Measurements from ENCODE around the gene STX16.

The STX16 gene

DNA sequence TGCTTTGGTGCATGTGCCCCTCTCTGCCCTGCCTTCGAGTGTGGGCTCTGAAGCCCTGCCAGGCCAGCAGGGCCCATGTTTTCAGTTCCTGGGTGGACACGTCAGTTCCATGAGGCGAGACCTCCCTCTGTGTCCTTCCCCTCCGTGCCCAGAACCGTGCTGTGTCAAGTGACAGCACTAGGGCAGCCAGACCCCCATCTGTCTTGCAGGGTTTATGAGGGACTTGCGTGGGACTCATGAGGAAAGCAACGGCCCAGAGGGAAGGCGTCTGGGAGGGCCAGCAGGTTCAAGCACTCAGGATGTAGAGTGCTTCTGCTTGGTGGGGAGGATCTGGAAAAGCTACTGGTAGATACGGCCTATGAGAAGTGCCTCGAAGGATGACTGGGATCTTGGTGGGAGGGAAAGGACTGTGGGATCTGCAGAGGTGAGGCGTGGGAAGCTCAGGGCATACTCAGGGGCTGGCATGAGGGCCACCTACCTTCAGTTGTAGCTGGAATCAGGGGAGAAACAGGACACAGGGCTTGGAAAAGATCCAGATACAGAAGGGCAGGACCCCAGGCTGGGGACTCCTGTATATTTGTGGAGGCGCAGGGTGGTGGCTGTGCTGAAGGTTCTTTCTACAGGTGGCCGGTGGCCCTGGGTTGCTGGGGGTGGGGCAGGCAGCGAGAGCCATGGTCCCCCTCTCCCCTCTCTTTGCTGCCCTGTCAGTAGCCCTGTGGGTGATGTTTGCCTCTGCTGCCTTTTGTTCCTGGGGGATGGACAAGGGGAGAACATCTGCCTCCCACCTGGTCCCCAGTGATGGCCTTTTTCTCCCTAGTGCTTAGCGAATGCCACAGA lies 47.0 kb downstream of the STX16 start:
- TF ChIP-seq FOXP2 (optimal IDR thresholded peaks at IDR 0.05; ENCODE audit: borderline replicate concordance, extremely low read depth, extremely low read length, insufficient read depth) (no peak), REST (IDR thresholded peaks at IDR 0.05; ENCODE audit: insufficient read depth in 1 of 2, low read depth in 2 of 2, low read length in 2 of 2) (no peak), TAF1 (IDR thresholded peaks at IDR 0.05; ENCODE audit: borderline replicate concordance, insufficient read depth, low read length) (no peak), POLR2AphosphoS5 (IDR thresholded peaks at IDR 0.05; ENCODE audit: low read depth, low read length) (no peak), SIN3A (IDR thresholded peaks at IDR 0.05; ENCODE audit: borderline replicate concordance, insufficient read depth, low read length) (no peak)

GRCh38 chr20:58698741-58699622 lies 47.9 kb downstream of the STX16 start:
- TF ChIP-seq REST (IDR thresholded peaks at IDR 0.05; ENCODE audit: insufficient read depth in 1 of 2, low read depth in 2 of 2, low read length in 2 of 2) (no peak), TAF1 (IDR thresholded peaks at IDR 0.05; ENCODE audit: borderline replicate concordance, insufficient read depth, low read length) (no peak), SIN3A (IDR thresholded peaks at IDR 0.05; ENCODE audit: borderline replicate concordance, insufficient read depth, low read length) (no peak), POLR2AphosphoS5 (IDR thresholded peaks at IDR 0.05; ENCODE audit: low read depth, low read length) (no peak), FOXP2 (optimal IDR thresholded peaks at IDR 0.05; ENCODE audit: borderline replicate concordance, extremely low read depth, extremely low read length, insufficient read depth) (no peak)

GRCh38 chr20:58699623-58700107 lies 48.6 kb downstream of the STX16 start:
- TF ChIP-seq SIN3A (IDR thresholded peaks at IDR 0.05; ENCODE audit: borderline replicate concordance, insufficient read depth, low read length) = no peak
- TF ChIP-seq REST (IDR thresholded peaks at IDR 0.05; ENCODE audit: insufficient read depth in 1 of 2, low read depth in 2 of 2, low read length in 2 of 2) = no peak
- no peak for TF ChIP-seq POLR2AphosphoS5 (IDR thresholded peaks at IDR 0.05; ENCODE audit: low read depth, low read length)
- TF ChIP-seq FOXP2 (optimal IDR thresholded peaks at IDR 0.05; ENCODE audit: borderline replicate concordance, extremely low read depth, extremely low read length, insufficient read depth) = no peak
- TF ChIP-seq TAF1 (IDR thresholded peaks at IDR 0.05; ENCODE audit: borderline replicate concordance, insufficient read depth, low read length) = no peak

DNA sequence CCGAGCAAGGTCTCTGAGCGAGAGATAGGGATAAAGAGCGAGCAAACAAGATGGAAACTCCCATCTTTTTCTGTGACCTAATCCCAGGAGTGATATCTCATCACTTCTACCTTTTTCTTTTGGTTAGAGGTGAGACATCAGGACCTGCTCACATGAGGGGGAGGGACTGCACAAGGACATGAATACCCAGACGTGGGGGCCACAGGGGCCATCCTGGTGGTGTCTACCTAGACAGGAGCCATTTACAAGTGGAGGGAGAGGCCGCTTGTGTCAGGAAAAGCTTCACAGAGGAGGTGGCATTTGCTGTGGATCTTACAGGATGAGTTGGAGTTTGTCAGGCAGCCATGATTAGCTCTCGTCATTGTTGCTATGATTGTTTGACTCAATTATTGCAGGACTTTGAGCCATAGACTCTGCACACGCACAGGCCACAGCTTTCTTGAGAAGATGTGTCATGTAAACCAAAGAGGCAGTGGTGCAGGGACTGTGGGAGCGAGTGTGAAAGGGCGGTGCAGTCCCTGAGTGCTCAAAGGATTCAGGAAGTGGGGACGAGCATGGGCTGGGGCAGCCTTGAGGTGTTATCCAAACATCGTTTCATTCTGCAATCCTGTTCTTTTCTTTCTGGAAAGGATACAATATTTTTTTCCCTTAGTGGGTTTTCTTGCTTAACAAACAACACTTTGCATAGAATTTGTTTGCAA lies 49.2 kb downstream of the STX16 start:
- TF ChIP-seq POLR2AphosphoS5 (IDR thresholded peaks at IDR 0.05; ENCODE audit: low read depth, low read length) = no peak
- TF ChIP-seq TAF1 (IDR thresholded peaks at IDR 0.05; ENCODE audit: borderline replicate concordance, insufficient read depth, low read length) = no peak
- no peak for TF ChIP-seq SIN3A (IDR thresholded peaks at IDR 0.05; ENCODE audit: borderline replicate concordance, insufficient read depth, low read length)
- TF ChIP-seq REST (IDR thresholded peaks at IDR 0.05; ENCODE audit: insufficient read depth in 1 of 2, low read depth in 2 of 2, low read length in 2 of 2) = no peak
- no peak for TF ChIP-seq FOXP2 (optimal IDR thresholded peaks at IDR 0.05; ENCODE audit: borderline replicate concordance, extremely low read depth, extremely low read length, insufficient read depth)

Measured in PFSK-1 (cell line).